Stimulated activated CD8-positive, alpha-beta memory T cell treated with anti-CD3 and anti-CD28 coated beads, Interleukin-15, amount 100 ng/mL, for 48 hours (primary cell): Measurements from ENCODE around the gene LRP6.
"Not testable (repeated sequence)": the region's sequence is repeated elsewhere in the genome, so short reads cannot be mapped to it uniquely, and the experiment has no call there.

Experiments used
- DNase-seq, 2 donors: peaks; one replicate each; pipeline ENCODE4 v3.0.0-alpha.2; 2020; ENCODE audit warnings: low read depth in 2 of 2

LRP6 gene

GRCh38 chr12:12180575-12180974 is 86.3 kb downstream of the LRP6 start:
- no peak for DNase-seq

- DNase-seq = no peak
Observed at GRCh38 chr12:12180136-12180535, 86.7 kb downstream of the LRP6 start.

- DNase-seq = no peak
Observed at GRCh38 chr12:12178559-12178958, 88.3 kb downstream of the LRP6 start.

- DNase-seq = no peak
Observed at GRCh38 chr12:12176402-12176801, 90.4 kb downstream of the LRP6 start.

- DNase-seq = peak; percentile 15 to 19
Observed at GRCh38 chr12:12171991-12172511, 94.8 kb downstream of the LRP6 start.

GRCh38 chr12:12167847-12168246 is 99.0 kb downstream of the LRP6 start:
- no peak for DNase-seq

GRCh38 chr12:12166751-12167150 is 100.1 kb downstream of the LRP6 start:
- DNase-seq = no peak

GRCh38 chr12:12159988-12160387 is 106.9 kb downstream of the LRP6 start:
- no peak for DNase-seq

- DNase-seq = no peak
Observed at GRCh38 chr12:12158858-12159257, 108.0 kb downstream of the LRP6 start.

- DNase-seq = no peak
Observed at GRCh38 chr12:12157424-12157823, 109.4 kb downstream of the LRP6 start.

- no peak for DNase-seq
Observed at GRCh38 chr12:12156828-12157227, 110.0 kb downstream of the LRP6 start.

GRCh38 chr12:12156116-12156515 is 110.7 kb downstream of the LRP6 start:
- DNase-seq = no peak

GRCh38 chr12:12153596-12153995 is 113.2 kb downstream of the LRP6 start:
- no peak for DNase-seq

- DNase-seq = no peak
Observed at GRCh38 chr12:12147111-12147510, 119.7 kb downstream of the LRP6 start.

GRCh38 chr12:12144531-12144930 is 122.3 kb downstream of the LRP6 start:
- not testable (repeated sequence) for DNase-seq

GRCh38 chr12:12141000-12141399 is 125.8 kb downstream of the LRP6 start:
- no peak for DNase-seq

GRCh38 chr12:12138203-12139154 is 128.4 kb downstream of the LRP6 start:
- no peak for DNase-seq

GRCh38 chr12:12133785-12134184 is 133.1 kb downstream of the LRP6 start:
- no peak for DNase-seq

- no peak for DNase-seq
Observed at GRCh38 chr12:12133259-12133658, 133.6 kb downstream of the LRP6 start.

- DNase-seq = no peak
Observed at GRCh38 chr12:12128670-12129069, 138.2 kb downstream of the LRP6 start.

- DNase-seq = no peak
Observed at GRCh38 chr12:12127304-12127703, 139.5 kb downstream of the LRP6 start.

GRCh38 chr12:12126551-12126950 is 140.3 kb downstream of the LRP6 start:
- no peak for DNase-seq

- DNase-seq = no peak
Observed at GRCh38 chr12:12123036-12123604, 143.7 kb downstream of the LRP6 start.
